ENCODE results near the gene IFNE. TPM values are rescaled to one million over a fixed set of nuclear protein-coding genes. Genes with fewer than 3 reads are reported as not detected.

IFNE gene
- total and polyA plus RNA-seq, 9 of the 15 experiments (the other 6 are each of a cell fraction or from before 2014, with no cell fraction given) = not detected

DNA sequence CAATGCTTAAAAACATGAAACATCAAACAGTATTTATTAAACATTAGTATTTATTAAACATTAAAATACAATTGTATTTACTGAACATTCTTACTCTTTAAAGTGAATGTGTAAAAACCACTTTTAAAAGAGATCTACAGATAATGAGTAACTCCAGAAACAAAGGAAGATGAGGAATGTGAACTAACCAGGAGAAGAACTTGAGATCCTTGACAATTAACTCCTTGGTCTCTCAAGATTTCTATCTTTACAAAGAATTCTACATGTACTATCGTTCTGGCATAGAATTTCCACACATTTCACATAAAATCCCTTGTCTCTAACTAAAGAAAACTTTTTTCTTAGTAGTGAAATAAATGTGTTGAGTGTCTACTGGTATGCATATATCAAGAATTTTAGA lies 28.7 kb upstream of the IFNE start:
- CTCF ChIA-PET (ENCODE audit: low intra/inter-chr PET ratio) = no interaction called here
- in situ Hi-C loops (cut with MboI) = no loop called here
- TF ChIP-seq PHF20 (IDR thresholded peaks at IDR 0.05; ENCODE audit: partially characterized antibody) = no peak
- TF ChIP-seq, protein P1, sequence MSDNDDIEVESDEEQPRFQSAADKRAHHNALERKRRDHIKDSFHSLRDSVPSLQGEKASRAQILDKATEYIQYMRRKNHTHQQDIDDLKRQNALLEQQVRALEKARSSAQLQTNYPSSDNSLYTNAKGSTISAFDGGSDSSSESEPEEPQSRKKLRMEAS (CRISPR knock-in tag; IDR thresholded peaks at IDR 0.05) = no peak
- no peak for TF ChIP-seq RFX7 (CRISPR knock-in tag; IDR thresholded peaks at IDR 0.05)
- no peak for TF ChIP-seq ZNF77 (CRISPR knock-in tag; IDR thresholded peaks at IDR 0.05)
- TF ChIP-seq, protein P2, sequence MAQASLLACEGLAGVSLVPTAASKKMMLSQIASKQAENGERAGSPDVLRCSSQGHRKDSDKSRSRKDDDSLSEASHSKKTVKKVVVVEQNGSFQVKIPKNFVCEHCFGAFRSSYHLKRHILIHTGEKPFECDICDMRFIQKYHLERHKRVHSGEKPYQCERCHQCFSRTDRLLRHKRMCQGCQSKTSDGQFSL (CRISPR knock-in tag; IDR thresholded peaks at IDR 0.05) = no peak
- TF ChIP-seq, protein P2 (tag; IDR thresholded peaks at IDR 0.05) = no peak
- no peak for TF ChIP-seq POLR2B (IDR thresholded peaks at IDR 0.05; ENCODE audit: low read depth, partially characterized antibody)
- TF ChIP-seq U2AF2 (optimal IDR thresholded peaks at IDR 0.05; ENCODE audit: low read depth, low read length) = no peak
- no peak for TF ChIP-seq MAFF (IDR thresholded peaks at IDR 0.05; ENCODE audit: low read length)
- no peak for TF ChIP-seq KDM4B (IDR thresholded peaks at IDR 0.05; ENCODE audit: borderline replicate concordance in 2 of 2, low read depth in 1 of 2)
- no peak for TF ChIP-seq POLR2H (tag; IDR thresholded peaks at IDR 0.05; ENCODE audit: low read depth)
- no peak for TF ChIP-seq SIX5 (IDR thresholded peaks at IDR 0.05; ENCODE audit: borderline replicate concordance in 1 of 2, insufficient read depth in 1 of 2, low read depth in 1 of 2, low read length in 2 of 2)
- TF ChIP-seq, protein P3, sequence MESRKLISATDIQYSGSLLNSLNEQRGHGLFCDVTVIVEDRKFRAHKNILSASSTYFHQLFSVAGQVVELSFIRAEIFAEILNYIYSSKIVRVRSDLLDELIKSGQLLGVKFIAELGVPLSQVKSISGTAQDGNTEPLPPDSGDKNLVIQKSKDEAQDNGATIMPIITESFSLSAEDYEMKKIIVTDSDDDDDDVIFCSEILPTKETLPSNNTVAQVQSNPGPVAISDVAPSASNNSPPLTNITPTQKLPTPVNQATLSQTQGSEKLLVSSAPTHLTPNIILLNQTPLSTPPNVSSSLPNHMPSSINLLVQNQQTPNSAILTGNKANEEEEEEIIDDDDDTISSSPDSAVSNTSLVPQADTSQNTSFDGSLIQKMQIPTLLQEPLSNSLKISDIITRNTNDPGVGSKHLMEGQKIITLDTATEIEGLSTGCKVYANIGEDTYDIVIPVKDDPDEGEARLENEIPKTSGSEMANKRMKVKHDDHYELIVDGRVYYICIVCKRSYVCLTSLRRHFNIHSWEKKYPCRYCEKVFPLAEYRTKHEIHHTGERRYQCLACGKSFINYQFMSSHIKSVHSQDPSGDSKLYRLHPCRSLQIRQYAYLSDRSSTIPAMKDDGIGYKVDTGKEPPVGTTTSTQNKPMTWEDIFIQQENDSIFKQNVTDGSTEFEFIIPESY (CRISPR knock-in tag; IDR thresholded peaks at IDR 0.05) = no peak
- TF ChIP-seq, protein P4, sequence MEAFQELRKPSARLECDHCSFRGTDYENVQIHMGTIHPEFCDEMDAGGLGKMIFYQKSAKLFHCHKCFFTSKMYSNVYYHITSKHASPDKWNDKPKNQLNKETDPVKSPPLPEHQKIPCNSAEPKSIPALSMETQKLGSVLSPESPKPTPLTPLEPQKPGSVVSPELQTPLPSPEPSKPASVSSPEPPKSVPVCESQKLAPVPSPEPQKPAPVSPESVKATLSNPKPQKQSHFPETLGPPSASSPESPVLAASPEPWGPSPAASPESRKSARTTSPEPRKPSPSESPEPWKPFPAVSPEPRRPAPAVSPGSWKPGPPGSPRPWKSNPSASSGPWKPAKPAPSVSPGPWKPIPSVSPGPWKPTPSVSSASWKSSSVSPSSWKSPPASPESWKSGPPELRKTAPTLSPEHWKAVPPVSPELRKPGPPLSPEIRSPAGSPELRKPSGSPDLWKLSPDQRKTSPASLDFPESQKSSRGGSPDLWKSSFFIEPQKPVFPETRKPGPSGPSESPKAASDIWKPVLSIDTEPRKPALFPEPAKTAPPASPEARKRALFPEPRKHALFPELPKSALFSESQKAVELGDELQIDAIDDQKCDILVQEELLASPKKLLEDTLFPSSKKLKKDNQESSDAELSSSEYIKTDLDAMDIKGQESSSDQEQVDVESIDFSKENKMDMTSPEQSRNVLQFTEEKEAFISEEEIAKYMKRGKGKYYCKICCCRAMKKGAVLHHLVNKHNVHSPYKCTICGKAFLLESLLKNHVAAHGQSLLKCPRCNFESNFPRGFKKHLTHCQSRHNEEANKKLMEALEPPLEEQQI (IDR thresholded peaks at IDR 0.05) = no peak
- no peak for TF ChIP-seq RFX5 (IDR thresholded peaks at IDR 0.05; ENCODE audit: low read depth, low read length)
- TF ChIP-seq, protein P5, sequence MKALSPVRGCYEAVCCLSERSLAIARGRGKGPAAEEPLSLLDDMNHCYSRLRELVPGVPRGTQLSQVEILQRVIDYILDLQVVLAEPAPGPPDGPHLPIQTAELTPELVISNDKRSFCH (CRISPR knock-in tag; IDR thresholded peaks at IDR 0.05) = no peak
- TF ChIP-seq, protein P5 (tag; IDR thresholded peaks at IDR 0.05) = no peak
- TF ChIP-seq E2F3 (CRISPR knock-in tag; IDR thresholded peaks at IDR 0.05) = no peak
- no peak for TF ChIP-seq IRF2 (CRISPR knock-in tag; IDR thresholded peaks at IDR 0.05)

More for the DNA sequence above, 28.7 kb upstream of the IFNE start:
- WGBS (ENCODE audit: insufficient coverage, low coverage, missing lambda C conversion rate) = no CpG with 5 or more reads among the region's 1 CpG
- BruUV-seq (replicated peaks) = no TSS peak
- Histone ChIP-seq H3K4me2 (ENCODE audit: insufficient read depth, low read length) (no peak overlapping the region), H4K20me1 (replicated peaks; ENCODE audit: control insufficient read depth, insufficient read depth, low read length) (no peaks in the 10 kb centered on the region), H3K9me3 (replicated peaks; ENCODE audit: control insufficient read depth, insufficient read depth, low read depth, low read length) (no peaks in the 10 kb centered on the region), H3K9me1 (ENCODE audit: control insufficient read depth, insufficient read depth, low read length) (no peaks in the 10 kb centered on the region), H3K4me1 (replicated peaks in 1 of 2; ENCODE audit: control insufficient read depth in 2 of 2, insufficient read depth in 2 of 2, low read length in 2 of 2) (no peaks in the 10 kb centered on the region), H3K27me3 (ENCODE audit: control insufficient read depth in 2 of 2, insufficient read depth in 2 of 2, low read length in 2 of 2) (no peaks in the 10 kb centered on the region), H3K36me3 (ENCODE audit: control insufficient read depth, insufficient read depth, low read length) (no peaks in the 10 kb centered on the region), H3K4me3 (no peak overlapping the region), H3K27ac (ENCODE audit: extremely low read depth, low read depth, low read length) (no peak overlapping the region), H3K79me2 (ENCODE audit: control insufficient read depth, insufficient read depth, low read length) (no peaks in the 10 kb centered on the region), H3K9ac (ENCODE audit: insufficient read depth in 1 of 2, low read depth in 2 of 2, low read length in 2 of 2) (no peak overlapping the region), H2AFZ (ENCODE audit: low read depth, low read length) (no peak overlapping the region)
- intact Hi-C loops (cut with micrococcal nuclease) = no loop called here
- POLR2A ChIA-PET = no interaction called here
- FAIRE-seq (no peak), DNase-seq (ENCODE audit: extremely low read depth in 1 of 4, low spot score in 3 of 4) (no peak), ATAC-seq (no peak)

Data from K562 (cell line).